ENCODE data around the gene COL4A1.

Gene COL4A1

GRCh38 chr13:110182461-110182860 lies 124.5 kb downstream of the COL4A1 start:
- H2AFZ ChIP-seq (ENCODE audit: low read depth): no peak overlapping the region
- no peaks in the 10 kb centered on the region for H3K36me3 ChIP-seq (ENCODE audit: insufficient read depth)
- no peaks in the 10 kb centered on the region for H3K79me2 ChIP-seq (ENCODE audit: insufficient read depth, low read depth)
- no peak overlapping the region for H3K27ac ChIP-seq
- TF ChIP-seq CTCF (conservative IDR thresholded peaks at IDR 0.05; ENCODE audit: low read depth, low read length): no peak
- H3K4me3 ChIP-seq (IDR thresholded peaks at IDR 0.05; ENCODE audit: insufficient read depth, low read depth, low read length): no peak overlapping the region
- no peaks in the 10 kb centered on the region for H3K4me1 ChIP-seq (ENCODE audit: low read depth, poor library complexity, severe bottlenecking)
- no peak overlapping the region for H3K4me2 ChIP-seq
- no peaks in the 10 kb centered on the region for H4K20me1 ChIP-seq (ENCODE audit: insufficient read depth)
- no peak overlapping the region for H3K9ac ChIP-seq
- H3K27me3 ChIP-seq (ENCODE audit: insufficient read depth, low read depth): no peaks in the 10 kb centered on the region

GRCh38 chr13:110182003-110182402 lies 125.0 kb downstream of the COL4A1 start:
- Histone ChIP-seq H4K20me1 (ENCODE audit: insufficient read depth) (no peaks in the 10 kb centered on the region), H3K4me1 (ENCODE audit: low read depth, poor library complexity, severe bottlenecking) (no peaks in the 10 kb centered on the region), H3K9ac (no peak overlapping the region), H2AFZ (ENCODE audit: low read depth) (no peak overlapping the region), H3K4me2 (no peak overlapping the region), H3K79me2 (ENCODE audit: insufficient read depth, low read depth) (no peaks in the 10 kb centered on the region), H3K4me3 (IDR thresholded peaks at IDR 0.05; ENCODE audit: insufficient read depth, low read depth, low read length) (no peak overlapping the region), H3K27me3 (ENCODE audit: insufficient read depth, low read depth) (no peaks in the 10 kb centered on the region), H3K27ac (no peak overlapping the region), H3K36me3 (ENCODE audit: insufficient read depth) (no peaks in the 10 kb centered on the region)
- no peak for TF ChIP-seq CTCF (conservative IDR thresholded peaks at IDR 0.05; ENCODE audit: low read depth, low read length)

GRCh38 chr13:110179857-110180147 lies 127.2 kb downstream of the COL4A1 start:
- Histone ChIP-seq H3K27me3 (ENCODE audit: insufficient read depth, low read depth) (no peaks in the 10 kb centered on the region), H3K4me2 (no peak overlapping the region), H3K36me3 (ENCODE audit: insufficient read depth) (no peaks in the 10 kb centered on the region), H3K9ac (no peak overlapping the region), H3K4me1 (ENCODE audit: low read depth, poor library complexity, severe bottlenecking) (no peaks in the 10 kb centered on the region), H4K20me1 (ENCODE audit: insufficient read depth) (no peaks in the 10 kb centered on the region), H3K4me3 (IDR thresholded peaks at IDR 0.05; ENCODE audit: insufficient read depth, low read depth, low read length) (no peak overlapping the region), H3K27ac (no peak overlapping the region), H2AFZ (ENCODE audit: low read depth) (no peak overlapping the region), H3K79me2 (ENCODE audit: insufficient read depth, low read depth) (no peaks in the 10 kb centered on the region)
- no peak for TF ChIP-seq CTCF (conservative IDR thresholded peaks at IDR 0.05; ENCODE audit: low read depth, low read length)

- Histone ChIP-seq H2AFZ (ENCODE audit: low read depth) (no peak overlapping the region), H4K20me1 (ENCODE audit: insufficient read depth) (no peaks in the 10 kb centered on the region), H3K27ac (no peak overlapping the region), H3K36me3 (ENCODE audit: insufficient read depth) (no peaks in the 10 kb centered on the region), H3K79me2 (ENCODE audit: insufficient read depth, low read depth) (no peaks in the 10 kb centered on the region), H3K9ac (no peak overlapping the region), H3K4me3 (IDR thresholded peaks at IDR 0.05; ENCODE audit: insufficient read depth, low read depth, low read length) (no peak overlapping the region), H3K4me1 (ENCODE audit: low read depth, poor library complexity, severe bottlenecking) (no peaks in the 10 kb centered on the region), H3K27me3 (ENCODE audit: insufficient read depth, low read depth) (no peaks in the 10 kb centered on the region), H3K4me2 (no peak overlapping the region)
- TF ChIP-seq CTCF (conservative IDR thresholded peaks at IDR 0.05; ENCODE audit: low read depth, low read length): no peak
Measured at GRCh38 chr13:110179116-110179856, 127.7 kb downstream of the COL4A1 start.
